SJCRH30 (cell line): ENCODE results near the gene IL12B. TPM values are rescaled to one million over a fixed set of nuclear protein-coding genes. Genes with fewer than 3 reads are reported as not detected.
"Not testable (repeated sequence)": the region's sequence is repeated elsewhere in the genome, so short reads cannot be mapped to it uniquely, and the experiment has no call there.

Source experiments
- DNase-seq, 2 experiments: peaks; one replicate each; pipeline ENCODE4 v3.0.0-alpha.2; 2015 to 2020
- H3K27ac ChIP-seq: fragments of 250-450 bp; sonication (Bioruptor Pico); 2 replicates; pipeline ENCODE4 v1.5.1; 2020; ENCODE audit warnings: mild to moderate bottlenecking, moderate library complexity
- H3K27me3 ChIP-seq: fragments of 250-450 bp; sonication (Bioruptor Pico); 2 replicates; pipeline ENCODE4 v1.5.1; 2020; ENCODE audit warnings: mild to moderate bottlenecking, moderate library complexity
- H3K36me3 ChIP-seq: fragments of 250-450 bp; sonication (Bioruptor Pico); 2 replicates; pipeline ENCODE4 v1.5.1; 2020; ENCODE audit warnings: mild to moderate bottlenecking, moderate library complexity
- H3K4me1 ChIP-seq: fragments of 250-450 bp; sonication (Bioruptor Pico); 2 replicates; pipeline ENCODE4 v1.5.1; 2020; ENCODE audit warnings: mild to moderate bottlenecking, moderate library complexity
- H3K4me3 ChIP-seq: fragments of 250-450 bp; sonication (Bioruptor Pico); 2 replicates; pipeline ENCODE4 v1.5.1; 2020; ENCODE audit warnings: mild to moderate bottlenecking, moderate library complexity
- H3K9me3 ChIP-seq: fragments of 250-450 bp; sonication (Bioruptor Pico); replicated peaks from 2 replicates; pipeline ENCODE4 v1.5.1; 2020; ENCODE audit warnings: mild to moderate bottlenecking, moderate library complexity
- total RNA-seq: library from RNA; depleted of rRNA; stranded (reverse); fragments of >200 nt; shearing (Covaris generic); gene quantifications from 2 replicates; pipeline ENCODE4 v1.2.3, GENCODE V29; 2014

The IL12B gene
- total RNA-seq, 1 experiment from 2014 or later, result not detected

GRCh38 chr5:159319363-159319762 is 10.9 kb downstream of the IL12B start:
- Histone ChIP-seq H3K9me3 (no peaks in the 10 kb centered on the region), H3K4me1 (no peaks in the 10 kb centered on the region; the same call in none of the 2 replicates), H3K36me3 (no peaks in the 10 kb centered on the region), H3K27ac (no peak overlapping the region), H3K27me3 (0 out of 2 replicates have a peak, but pooled peaks cover 4% of the 10 kb centered on the region), H3K4me3 (no peak overlapping the region)
- no peak for DNase-seq

- no peaks in the 10 kb centered on the region; the same call in 1 of the 2 replicates for H3K4me1 ChIP-seq
- H3K4me3 ChIP-seq, result no peak overlapping the region
- H3K27me3 ChIP-seq, result 0 out of 2 replicates have a peak, but pooled peaks cover 4% of the 10 kb centered on the region
- H3K9me3 ChIP-seq, result no peaks in the 10 kb centered on the region
- DNase-seq, result no peak
- no peaks in the 10 kb centered on the region for H3K36me3 ChIP-seq
- H3K27ac ChIP-seq, result no peak overlapping the region
Measured at GRCh38 chr5:159318448-159318847, 11.8 kb downstream of the IL12B start.

- no peaks in the 10 kb centered on the region for H3K36me3 ChIP-seq
- H3K27ac ChIP-seq, result no peak overlapping the region
- H3K4me1 ChIP-seq, result no peaks in the 10 kb centered on the region; the same call in 1 of the 2 replicates
- 0 out of 2 replicates have a peak, but pooled peaks cover 4% of the 10 kb centered on the region for H3K27me3 ChIP-seq
- H3K4me3 ChIP-seq, result no peak overlapping the region
- no peaks in the 10 kb centered on the region for H3K9me3 ChIP-seq
- DNase-seq, result no peak
Measured at GRCh38 chr5:159317849-159318248, 12.4 kb downstream of the IL12B start.

- no peaks in the 10 kb centered on the region; the same call in 1 of the 2 replicates for H3K4me1 ChIP-seq
- no peaks in the 10 kb centered on the region for H3K9me3 ChIP-seq
- H3K27me3 ChIP-seq, result 0 out of 2 replicates have a peak, but pooled peaks cover 4% of the 10 kb centered on the region
- no peaks in the 10 kb centered on the region for H3K36me3 ChIP-seq
- no peak overlapping the region for H3K27ac ChIP-seq
- DNase-seq, result peak; percentile 42 to 63
- no peak overlapping the region for H3K4me3 ChIP-seq
Measured at GRCh38 chr5:159316519-159317383, 13.5 kb downstream of the IL12B start.

GRCh38 chr5:159313197-159313596 is 17.1 kb downstream of the IL12B start:
- no peaks in the 10 kb centered on the region; the same call in 1 of the 2 replicates for H3K4me1 ChIP-seq
- H3K4me3 ChIP-seq, result no peak overlapping the region
- H3K27me3 ChIP-seq, result peaks cover 4% of the 10 kb centered on the region; the same call in 1 of the 2 replicates
- no peaks in the 10 kb centered on the region for H3K36me3 ChIP-seq
- no peaks in the 10 kb centered on the region for H3K9me3 ChIP-seq
- H3K27ac ChIP-seq, result no peak overlapping the region
- no peak for DNase-seq

- Histone ChIP-seq H3K4me3 (no peak overlapping the region), H3K27ac (no peak overlapping the region)
- no peak for DNase-seq
Measured at GRCh38 chr5:159311063-159311462, 19.2 kb downstream of the IL12B start.

GRCh38 chr5:159310511-159310910 is 19.8 kb downstream of the IL12B start:
- Histone ChIP-seq H3K36me3 (no peaks in the 10 kb centered on the region), H3K4me1 (no peaks in the 10 kb centered on the region; the same call in 1 of the 2 replicates), H3K27ac (no peak overlapping the region), H3K4me3 (no peak overlapping the region), H3K27me3 (no peaks in the 10 kb centered on the region; the same call in 1 of the 2 replicates), H3K9me3 (no peaks in the 10 kb centered on the region)
- DNase-seq, result no peak

More at GRCh38 chr5:159311063-159311462, 19.2 kb downstream of the IL12B start:
- Histone ChIP-seq H3K36me3 (no peaks in the 10 kb centered on the region), H3K9me3 (no peaks in the 10 kb centered on the region), H3K4me1 (no peaks in the 10 kb centered on the region; the same call in 1 of the 2 replicates), H3K27me3 (no peaks in the 10 kb centered on the region; the same call in 1 of the 2 replicates)

- no peaks in the 10 kb centered on the region; the same call in 1 of the 2 replicates for H3K27me3 ChIP-seq
- no peaks in the 10 kb centered on the region for H3K9me3 ChIP-seq
- H3K27ac ChIP-seq, result no peak overlapping the region
- H3K4me3 ChIP-seq, result no peak overlapping the region
- DNase-seq, result no peak
- H3K4me1 ChIP-seq, result no peaks in the 10 kb centered on the region; the same call in 1 of the 2 replicates
- H3K36me3 ChIP-seq, result no peaks in the 10 kb centered on the region
Measured at GRCh38 chr5:159309689-159310433, 20.4 kb downstream of the IL12B start.

- Histone ChIP-seq H3K4me1 (no peaks in the 10 kb centered on the region), H3K36me3 (no peaks in the 10 kb centered on the region), H3K9me3 (peaks cover 13% of the 10 kb centered on the region), H3K27ac (no peak overlapping the region), H3K4me3 (no peak overlapping the region), H3K27me3 (no peaks in the 10 kb centered on the region; the same call in 1 of the 2 replicates)
- DNase-seq, result no peak
Measured at GRCh38 chr5:159304961-159305595, 25.2 kb downstream of the IL12B start.

- no peaks in the 10 kb centered on the region; the same call in 1 of the 2 replicates for H3K27me3 ChIP-seq
- H3K9me3 ChIP-seq, result peaks cover 13% of the 10 kb centered on the region
- no peak for DNase-seq
- no peaks in the 10 kb centered on the region for H3K4me1 ChIP-seq
- no peaks in the 10 kb centered on the region for H3K36me3 ChIP-seq
- no peak overlapping the region for H3K27ac ChIP-seq
- no peak overlapping the region for H3K4me3 ChIP-seq
Measured at GRCh38 chr5:159303286-159303685, 27.0 kb downstream of the IL12B start.

GRCh38 chr5:159301929-159302860 is 28.1 kb downstream of the IL12B start:
- not testable (repeated sequence) for H3K27me3 ChIP-seq, DNase-seq, H3K27ac ChIP-seq, H3K4me1 ChIP-seq, H3K36me3 ChIP-seq, H3K4me3 ChIP-seq
- H3K9me3 ChIP-seq, result peaks cover 13% of the 10 kb centered on the region

- peaks cover 13% of the 10 kb centered on the region for H3K9me3 ChIP-seq
- H3K36me3 ChIP-seq, result no peaks in the 10 kb centered on the region
- H3K27ac ChIP-seq, result no peak overlapping the region
- H3K4me1 ChIP-seq, result no peaks in the 10 kb centered on the region
- H3K27me3 ChIP-seq, result no peaks in the 10 kb centered on the region; the same call in 1 of the 2 replicates
- no peak for DNase-seq
- H3K4me3 ChIP-seq, result no peak overlapping the region
Measured at GRCh38 chr5:159301466-159301865, 28.8 kb downstream of the IL12B start.

GRCh38 chr5:159297300-159297699 is 33.0 kb downstream of the IL12B start:
- not testable (repeated sequence) for H3K4me1 ChIP-seq, H3K9me3 ChIP-seq, H3K27ac ChIP-seq, DNase-seq, H3K4me3 ChIP-seq, H3K27me3 ChIP-seq, H3K36me3 ChIP-seq
